HT1080 (cell line): ENCODE results near the gene FBXL5. TPM values are rescaled to one million over a fixed set of nuclear protein-coding genes. Genes with fewer than 3 reads are reported as not detected.
A peak's percentile ranks its signal among the peaks of the same experiment; 100 is the strongest.
"Not testable (repeated sequence)": the region's sequence is repeated elsewhere in the genome, so short reads cannot be mapped to it uniquely, and the experiment has no call there.

Experiments
- DNase-seq: peaks from one replicate; pipeline ENCODE4 v3.0.0-alpha.2; 2015; ENCODE audit warnings: low read depth
- total RNA-seq: library from RNA; depleted of rRNA; stranded (reverse); fragments of >200 nt; shearing (Covaris generic); gene quantifications from 2 replicates; pipeline ENCODE4 v1.2.3, GENCODE V29; 2014

FBXL5 gene
- total RNA-seq, 1 experiment from 2014 or later: 83.0 TPM

- no peak for DNase-seq
Observed at GRCh38 chr4:15652841-15653240, 2.3 kb downstream of the FBXL5 start.

DNA sequence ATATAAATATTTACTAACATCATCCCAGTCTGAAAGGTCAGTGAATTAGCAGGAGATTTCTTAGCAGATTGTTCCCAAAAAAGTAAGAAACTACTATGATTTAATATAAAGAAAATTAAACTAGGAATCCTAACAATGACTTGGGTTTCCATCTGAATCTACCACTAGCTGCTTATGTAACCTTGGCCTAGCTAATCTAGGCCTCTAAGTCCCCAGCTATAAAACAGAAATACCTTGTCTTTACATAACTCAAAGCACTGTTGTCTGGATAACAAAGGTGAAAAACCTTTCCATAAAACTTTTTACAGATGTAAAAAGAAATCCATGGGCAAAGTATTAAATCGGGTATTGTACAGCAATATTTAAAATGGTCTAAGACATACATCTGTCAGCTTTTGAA, 3.0 kb downstream of the FBXL5 start:
- no peak for DNase-seq

GRCh38 chr4:15651676-15652075, 3.5 kb downstream of the FBXL5 start:
- peak; percentile 33 for DNase-seq

DNA sequence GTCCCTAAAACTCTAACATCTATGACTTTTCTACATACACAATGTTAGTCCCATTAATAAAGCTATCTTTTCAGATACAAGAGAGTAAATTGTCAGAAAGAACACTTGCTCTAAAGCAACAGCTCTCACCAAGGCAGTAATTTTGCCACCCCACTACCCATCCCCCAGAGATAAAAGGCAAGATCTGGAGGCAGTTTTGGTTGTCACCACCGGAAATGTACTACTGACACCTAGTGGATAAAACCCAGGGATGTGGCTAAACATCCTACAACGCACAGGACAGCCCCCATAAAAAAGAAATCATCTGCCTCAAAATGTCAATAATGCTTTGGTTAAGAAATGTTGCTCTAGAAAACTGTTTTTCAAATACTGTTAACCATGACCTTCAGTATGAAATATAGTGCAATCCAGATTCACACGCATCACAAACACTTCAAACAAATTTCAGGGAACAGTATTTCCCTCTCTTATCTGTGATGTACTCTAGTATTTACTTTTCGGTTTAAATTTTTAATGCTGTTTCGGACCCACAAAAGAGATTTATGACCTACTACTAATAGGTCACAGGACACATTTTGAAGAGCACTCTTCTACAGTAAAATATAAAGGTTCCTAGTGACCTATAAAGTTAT, 5.1 kb downstream of the FBXL5 start:
- DNase-seq: peak; percentile 61

GRCh38 chr4:15648600-15648999, 6.6 kb downstream of the FBXL5 start:
- no peak for DNase-seq

DNA sequence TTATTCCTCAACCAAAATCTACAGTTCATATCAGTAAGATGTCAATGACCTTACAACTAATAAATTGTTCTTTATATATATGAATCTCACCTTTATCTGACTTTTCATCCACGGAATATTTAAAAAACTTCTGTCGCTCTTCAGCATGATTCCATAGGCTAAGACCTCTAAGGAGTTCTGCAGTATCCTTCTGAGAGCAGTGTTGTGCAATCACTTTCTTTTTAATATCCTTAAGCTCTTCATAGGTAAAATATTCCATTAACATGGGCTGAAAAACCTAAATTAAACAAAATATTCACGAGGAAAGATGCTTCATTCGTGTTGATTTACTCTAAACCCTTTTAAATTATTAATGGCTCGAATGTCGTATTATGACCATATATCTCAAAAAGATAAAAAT, 16.7 kb downstream of the FBXL5 start:
- no peak for DNase-seq

GRCh38 chr4:15636818-15637217, 18.3 kb downstream of the FBXL5 start:
- DNase-seq: no peak

DNA sequence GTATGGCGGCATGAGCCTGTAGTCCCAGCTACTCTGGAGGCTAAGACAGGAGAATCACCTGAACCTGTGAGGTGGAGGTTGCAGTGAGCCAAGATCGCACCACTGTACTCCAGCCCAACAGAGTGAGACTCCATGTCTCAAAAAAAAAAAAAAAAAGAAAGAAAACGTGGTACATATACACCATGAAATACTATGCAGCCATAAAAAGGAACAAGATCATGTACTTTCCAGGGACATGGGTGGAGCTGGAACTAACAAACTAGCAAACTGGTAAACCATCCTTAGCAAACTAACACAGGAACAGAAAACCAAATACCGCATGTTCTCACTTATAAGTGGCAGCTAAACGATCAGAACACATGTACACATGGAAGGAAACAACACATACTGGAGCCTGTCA, 37.8 kb downstream of the FBXL5 start:
- not testable (repeated sequence) for DNase-seq

DNA sequence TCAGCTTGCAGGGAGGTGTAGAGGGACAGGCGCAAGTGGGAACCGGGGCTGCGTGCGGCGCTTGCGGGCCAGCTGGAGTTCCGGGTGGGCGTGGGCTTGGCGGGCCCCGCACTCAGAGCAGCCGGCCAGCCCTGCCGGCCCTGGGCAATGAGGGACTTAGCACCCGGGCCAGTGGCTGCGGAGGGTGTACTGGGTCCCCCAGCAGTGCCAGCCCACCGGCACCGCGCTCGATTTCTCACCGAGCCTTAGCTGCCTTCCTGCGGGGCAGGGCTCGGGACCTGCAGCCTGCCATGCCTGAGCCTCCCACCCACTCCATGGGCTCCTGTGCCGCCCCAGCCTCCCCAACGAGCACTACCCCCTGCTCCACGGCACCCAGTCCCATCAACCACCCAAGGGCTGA, 40.3 kb downstream of the FBXL5 start:
- DNase-seq: not testable (repeated sequence)

DNA sequence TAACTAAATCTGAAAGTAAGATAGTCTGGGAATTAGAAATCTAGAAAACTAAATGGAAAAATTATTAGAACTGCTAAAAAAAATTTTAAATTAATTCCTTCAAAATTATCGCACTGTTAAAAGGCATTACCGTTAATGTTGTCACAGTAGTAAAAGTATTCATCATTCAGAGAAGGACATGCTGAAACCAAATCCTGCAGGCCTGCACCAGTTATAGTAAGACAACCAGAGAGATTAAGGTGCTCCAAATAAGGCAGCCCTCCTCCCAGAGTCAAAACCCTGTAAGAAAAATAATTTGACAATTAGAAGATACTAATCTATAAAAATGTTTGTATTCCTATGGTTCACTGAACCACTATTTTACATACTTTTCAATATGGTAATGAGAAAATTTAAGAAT, 43.0 kb downstream of the FBXL5 start:
- no peak for DNase-seq

DNA sequence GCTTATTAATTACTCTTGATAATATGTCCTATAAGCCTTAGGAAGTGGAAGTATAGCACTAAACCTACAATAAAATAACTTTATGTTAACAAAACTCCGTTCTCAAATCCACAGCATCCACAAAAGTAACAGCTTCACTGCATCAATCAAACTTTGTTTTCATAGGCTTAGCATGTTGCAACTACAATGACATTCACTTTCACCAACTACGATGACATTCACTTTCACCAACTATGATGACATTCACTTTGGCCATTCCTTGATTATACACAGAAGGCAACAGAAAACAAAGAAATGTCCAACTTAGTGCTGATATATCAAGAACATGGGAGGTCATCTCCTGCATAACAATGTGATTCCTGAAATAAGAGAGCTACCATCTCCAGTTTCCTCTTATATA, 44.3 kb downstream of the FBXL5 start:
- no peak for DNase-seq

GRCh38 chr4:15605537-15605936, 49.6 kb downstream of the FBXL5 start:
- DNase-seq: no peak

GRCh38 chr4:15601862-15602261, 53.3 kb downstream of the FBXL5 start:
- DNase-seq: no peak

GRCh38 chr4:15600176-15600575, 55.0 kb downstream of the FBXL5 start:
- no peak for DNase-seq

DNA sequence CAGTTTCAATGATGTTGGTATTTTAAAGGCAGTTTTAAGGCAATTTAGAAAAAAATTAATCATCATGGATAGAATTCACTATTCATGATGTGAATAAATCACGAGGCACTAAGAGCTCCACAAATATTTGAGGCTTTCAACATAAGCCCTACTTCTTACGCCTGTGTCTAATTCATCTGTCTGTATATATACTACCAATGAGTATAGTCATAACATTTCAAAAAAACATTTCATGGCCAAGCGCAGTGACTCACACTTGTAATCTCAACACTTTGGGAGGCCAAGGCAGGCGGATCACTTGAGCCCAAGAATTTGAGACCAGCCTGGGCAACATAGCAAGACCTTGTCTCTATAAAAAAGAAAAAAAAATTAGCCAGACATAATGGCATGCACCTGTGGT, 56.5 kb downstream of the FBXL5 start:
- DNase-seq: no peak

DNA sequence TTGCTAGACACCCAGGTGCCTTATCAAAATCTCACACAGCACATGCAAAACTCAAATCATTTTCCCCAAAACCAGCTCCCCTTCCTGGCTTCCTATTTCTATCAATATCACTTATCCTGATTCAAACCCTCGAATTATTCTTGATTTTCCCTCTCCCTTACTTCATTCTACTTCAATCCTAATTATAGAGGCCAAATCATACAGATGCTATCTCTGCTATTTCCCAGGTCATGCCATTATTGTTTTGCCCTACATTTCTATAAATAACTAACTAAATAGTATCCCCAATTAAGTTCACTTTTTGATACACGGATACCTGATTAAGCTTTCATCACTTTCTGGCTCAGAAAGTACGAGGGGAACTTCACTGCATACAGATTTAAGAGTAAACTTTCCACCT, 62.4 kb downstream of the FBXL5 start:
- no peak for DNase-seq

GRCh38 chr4:15587649-15588048, 67.5 kb downstream of the FBXL5 start:
- DNase-seq: no peak

GRCh38 chr4:15586066-15586465, 69.1 kb downstream of the FBXL5 start:
- DNase-seq: no peak

DNA sequence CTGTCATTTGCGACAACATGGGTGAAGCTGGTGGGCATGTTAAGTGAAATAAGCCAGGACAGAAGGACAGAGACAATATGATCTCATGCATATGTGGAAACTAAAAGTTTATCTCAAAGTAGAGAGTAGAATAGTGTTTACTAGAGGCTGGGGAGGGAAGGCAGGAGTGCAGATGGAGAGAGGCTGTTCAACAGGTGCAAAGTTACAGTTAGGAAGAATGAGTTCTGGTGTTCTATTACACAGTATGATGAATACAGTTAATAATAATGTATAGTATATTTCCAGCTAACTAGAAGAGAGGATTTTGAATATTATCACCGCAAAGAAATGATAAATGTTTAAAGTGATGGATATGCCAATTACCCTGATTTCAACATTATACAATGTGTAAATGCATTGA, 69.8 kb downstream of the FBXL5 start:
- no peak for DNase-seq

DNA sequence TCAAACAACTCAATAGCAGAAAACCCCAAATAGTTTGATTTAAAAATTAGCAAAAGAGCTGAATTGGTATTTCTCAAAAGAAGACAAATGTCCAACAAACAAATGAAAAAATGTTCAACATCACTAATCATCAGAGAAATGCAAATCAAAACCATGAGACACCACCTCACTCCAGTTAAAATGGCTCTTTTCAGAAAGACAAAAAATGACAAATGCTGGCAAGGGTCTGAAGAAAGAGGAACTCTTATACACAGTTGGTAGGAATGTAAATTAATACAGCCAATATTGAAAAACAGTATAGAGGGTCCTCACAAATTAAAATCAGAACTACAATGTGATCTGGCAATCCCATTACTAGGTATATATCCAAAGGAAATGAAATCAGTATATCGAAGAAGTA, 70.4 kb downstream of the FBXL5 start:
- DNase-seq: no peak

GRCh38 chr4:15577508-15577907, 77.6 kb downstream of the FBXL5 start:
- DNase-seq: no peak

DNA sequence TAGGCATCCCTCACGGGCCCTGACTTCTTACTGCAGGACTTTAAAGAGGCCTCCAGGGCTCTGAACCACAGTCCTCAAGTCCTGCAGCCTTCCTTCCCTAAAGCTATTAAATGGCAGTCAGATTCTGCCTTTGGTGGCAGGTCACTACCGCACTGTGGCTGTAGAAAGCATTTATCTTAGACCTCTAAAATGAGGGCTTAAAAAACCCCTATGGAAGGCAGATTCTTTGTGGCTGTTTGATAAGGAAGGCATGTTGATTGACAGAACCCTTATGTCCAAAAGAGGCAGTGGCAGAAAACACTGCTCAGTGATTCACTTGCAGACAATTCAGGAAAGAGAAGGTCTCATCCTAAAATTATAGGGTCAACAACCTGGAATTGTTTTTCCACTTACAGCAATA, 79.2 kb downstream of the FBXL5 start:
- no peak for DNase-seq

GRCh38 chr4:15569746-15570145, 85.4 kb downstream of the FBXL5 start:
- no peak for DNase-seq

DNA sequence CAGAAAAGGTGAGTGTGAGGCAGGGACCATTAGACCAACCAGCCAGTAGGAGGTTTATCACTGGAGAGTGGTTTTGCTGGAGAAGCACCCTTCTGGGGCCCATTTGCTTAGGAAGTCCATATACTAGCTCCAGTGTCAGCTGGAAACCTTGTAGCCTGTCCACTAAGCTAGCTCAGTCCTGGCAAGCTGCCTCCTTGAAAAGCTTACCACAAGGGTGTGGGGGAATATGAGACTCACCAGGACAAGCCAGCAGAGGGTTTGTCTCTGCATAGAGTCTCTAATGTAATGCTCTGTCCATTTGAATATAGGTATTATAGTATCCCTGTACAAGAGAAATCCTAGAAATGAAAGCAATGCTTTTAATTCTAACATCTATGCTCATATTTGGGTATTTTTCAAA, 86.3 kb downstream of the FBXL5 start:
- no peak for DNase-seq
